NCI-H69 (cell line): ENCODE results near the gene CYS1.
A peak's percentile ranks its signal among the peaks of the same experiment; 100 is the strongest.
"Not testable (repeated sequence)": the region's sequence is repeated elsewhere in the genome, so short reads cannot be mapped to it uniquely, and the experiment has no call there.

ENCODE experiments used
- DNase-seq: peaks from one replicate; lab custom pipeline; 2025; lab: John Stamatoyannopoulos, UW

The CYS1 gene

GRCh38 chr2:10012963-10013461 lies 67.2 kb downstream of the CYS1 start:
- peak; percentile 77 for DNase-seq

GRCh38 chr2:10012366-10012962 lies 67.7 kb downstream of the CYS1 start:
- DNase-seq, result peak; percentile 39

- not testable (repeated sequence) for DNase-seq
These were observed 68.4 kb downstream of the CYS1 start for GRCh38 chr2:10011606-10012325.

GRCh38 chr2:10010861-10011605 lies 69.2 kb downstream of the CYS1 start:
- not testable (repeated sequence) for DNase-seq

- DNase-seq, result no peak
These were observed 70.1 kb downstream of the CYS1 start for GRCh38 chr2:10009811-10010781.

- no peak for DNase-seq
These were observed 70.9 kb downstream of the CYS1 start for GRCh38 chr2:10009271-10009810.

- no peak for DNase-seq
These were observed 71.4 kb downstream of the CYS1 start for GRCh38 chr2:10008809-10009176.

GRCh38 chr2:10007921-10008808 lies 72.0 kb downstream of the CYS1 start:
- no peak for DNase-seq

GRCh38 chr2:10007435-10007834 lies 72.8 kb downstream of the CYS1 start:
- DNase-seq, result no peak
